ENCODE measurements around the gene OGFOD2.

DNA sequence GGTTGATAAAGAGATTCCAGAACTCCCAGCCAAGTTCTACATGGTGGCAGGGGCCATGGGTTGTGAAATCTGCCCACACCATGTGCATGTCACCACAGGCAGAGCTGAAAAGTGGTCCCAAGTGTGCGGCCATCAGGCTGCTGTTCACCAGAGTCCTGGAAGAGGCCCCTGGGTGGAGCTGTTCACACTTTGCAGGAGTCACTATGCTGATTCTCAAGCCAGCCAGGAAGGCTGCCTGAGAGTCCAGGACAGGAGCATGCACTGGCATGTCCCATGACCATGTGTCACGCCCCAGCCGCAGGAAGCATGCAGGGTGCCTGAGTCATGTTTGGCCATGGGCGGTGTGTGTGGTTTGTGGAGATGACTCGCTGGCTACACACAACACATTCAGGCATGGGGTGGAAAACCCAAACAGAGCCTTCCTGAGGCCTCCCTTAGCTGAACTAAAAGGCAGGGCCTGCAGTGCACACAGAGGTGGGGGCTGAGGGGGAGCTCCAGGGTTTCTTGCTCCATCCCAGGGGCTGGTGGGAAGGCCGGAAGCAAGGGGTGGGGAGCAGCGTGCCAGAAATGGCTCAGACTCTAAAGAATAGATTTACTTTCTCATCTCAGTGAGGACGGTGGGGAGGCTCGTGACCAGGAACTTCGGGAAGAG is 28.2 kb upstream of the OGFOD2 start:
- TF ChIP-seq POLR2A (IDR thresholded peaks at IDR 0.05): no peak
- TF ChIP-seq, protein P1, sequence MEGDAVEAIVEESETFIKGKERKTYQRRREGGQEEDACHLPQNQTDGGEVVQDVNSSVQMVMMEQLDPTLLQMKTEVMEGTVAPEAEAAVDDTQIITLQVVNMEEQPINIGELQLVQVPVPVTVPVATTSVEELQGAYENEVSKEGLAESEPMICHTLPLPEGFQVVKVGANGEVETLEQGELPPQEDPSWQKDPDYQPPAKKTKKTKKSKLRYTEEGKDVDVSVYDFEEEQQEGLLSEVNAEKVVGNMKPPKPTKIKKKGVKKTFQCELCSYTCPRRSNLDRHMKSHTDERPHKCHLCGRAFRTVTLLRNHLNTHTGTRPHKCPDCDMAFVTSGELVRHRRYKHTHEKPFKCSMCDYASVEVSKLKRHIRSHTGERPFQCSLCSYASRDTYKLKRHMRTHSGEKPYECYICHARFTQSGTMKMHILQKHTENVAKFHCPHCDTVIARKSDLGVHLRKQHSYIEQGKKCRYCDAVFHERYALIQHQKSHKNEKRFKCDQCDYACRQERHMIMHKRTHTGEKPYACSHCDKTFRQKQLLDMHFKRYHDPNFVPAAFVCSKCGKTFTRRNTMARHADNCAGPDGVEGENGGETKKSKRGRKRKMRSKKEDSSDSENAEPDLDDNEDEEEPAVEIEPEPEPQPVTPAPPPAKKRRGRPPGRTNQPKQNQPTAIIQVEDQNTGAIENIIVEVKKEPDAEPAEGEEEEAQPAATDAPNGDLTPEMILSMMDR (IDR thresholded peaks at IDR 0.05): peak in 4 of 12 donors; percentile 28 to 43 (median 36)

All from heart left ventricle (tissue), 13 donors.